SK-N-SH (cell line): ENCODE measurements around the gene GRB10.

ENCODE experiments used
- CHD2 ChIP-seq: fragments of 150-350 bp; IDR thresholded peaks from 2 replicates; pipeline ENCODE4 v1.6.1; 2018; ENCODE audit warnings: low read length; ENCODE audit not compliant: partially characterized antibody
- CTCF ChIP-seq: fragments of 200-600 bp; sonication (generic); IDR thresholded peaks from 2 replicates; pipeline ENCODE4 v1.6.1; 2017; ENCODE audit warnings: antibody characterized with exemption, mild to moderate bottlenecking, moderate library complexity
- EP300 ChIP-seq, 2 experiments: IDR thresholded peaks; 2 replicates each; pipeline versions ENCODE4 v1.4.0 to v1.6.1; 2012; ENCODE audit warnings: borderline replicate concordance in 1 of 2, low read depth in 1 of 2, low read length in 1 of 2
- IRF3 ChIP-seq: fragments of 150-350 bp; IDR thresholded peaks from 2 replicates; pipeline ENCODE4 v1.6.1; 2016; ENCODE audit warnings: mild to moderate bottlenecking, low read depth, low read length
- NRF1 ChIP-seq: IDR thresholded peaks from 2 replicates; pipeline ENCODE4 v1.6.1; 2012; ENCODE audit warnings: low read depth, mild to moderate bottlenecking, low read length
- POLR2AphosphoS5 ChIP-seq: IDR thresholded peaks from 2 replicates; pipeline ENCODE4 v1.6.1; 2012; ENCODE audit warnings: low read depth, low read length
- RCOR1 ChIP-seq: fragments of 150-350 bp; IDR thresholded peaks from 2 replicates; pipeline ENCODE4 v1.6.1; 2017; ENCODE audit warnings: antibody characterized with exemption, low read length
- REST ChIP-seq: IDR thresholded peaks from 2 replicates; pipeline ENCODE4 v1.6.1; 2012; ENCODE audit warnings: mild to moderate bottlenecking, low read depth, low read length, moderate library complexity
- SMC3 ChIP-seq: IDR thresholded peaks from 2 replicates; pipeline ENCODE4 v1.6.1; 2012; ENCODE audit warnings: low read depth, low read length, improper control_type of control experiment
- TAF1 ChIP-seq: IDR thresholded peaks from 2 replicates; pipeline ENCODE4 v1.6.1; 2012; ENCODE audit warnings: low read depth, mild to moderate bottlenecking, low read length, moderate library complexity, borderline replicate concordance
- ZBTB33 ChIP-seq: IDR thresholded peaks from 2 replicates; pipeline ENCODE4 v1.4.0; 2012; ENCODE audit warnings: low read depth, borderline replicate concordance

- no peak for TF ChIP-seq NRF1
- no peak for TF ChIP-seq POLR2AphosphoS5
- no peak for TF ChIP-seq ZBTB33
- TF ChIP-seq CHD2 = no peak
- TF ChIP-seq REST = no peak
- no peak for TF ChIP-seq RCOR1
- no peak for TF ChIP-seq CTCF
- TF ChIP-seq EP300 (IDR thresholded peaks at IDR 0.05; ENCODE audit: borderline replicate concordance in 1 of 2, low read depth in 1 of 2, low read length in 1 of 2) = no peak
- no peak for TF ChIP-seq TAF1
- no peak for TF ChIP-seq SMC3
- TF ChIP-seq IRF3 = no peak
Measured at GRCh38 chr7:50626286-50626685, 156.4 kb downstream of the GRB10 start.
